ENCODE results near the gene ARMC5.

DNA sequence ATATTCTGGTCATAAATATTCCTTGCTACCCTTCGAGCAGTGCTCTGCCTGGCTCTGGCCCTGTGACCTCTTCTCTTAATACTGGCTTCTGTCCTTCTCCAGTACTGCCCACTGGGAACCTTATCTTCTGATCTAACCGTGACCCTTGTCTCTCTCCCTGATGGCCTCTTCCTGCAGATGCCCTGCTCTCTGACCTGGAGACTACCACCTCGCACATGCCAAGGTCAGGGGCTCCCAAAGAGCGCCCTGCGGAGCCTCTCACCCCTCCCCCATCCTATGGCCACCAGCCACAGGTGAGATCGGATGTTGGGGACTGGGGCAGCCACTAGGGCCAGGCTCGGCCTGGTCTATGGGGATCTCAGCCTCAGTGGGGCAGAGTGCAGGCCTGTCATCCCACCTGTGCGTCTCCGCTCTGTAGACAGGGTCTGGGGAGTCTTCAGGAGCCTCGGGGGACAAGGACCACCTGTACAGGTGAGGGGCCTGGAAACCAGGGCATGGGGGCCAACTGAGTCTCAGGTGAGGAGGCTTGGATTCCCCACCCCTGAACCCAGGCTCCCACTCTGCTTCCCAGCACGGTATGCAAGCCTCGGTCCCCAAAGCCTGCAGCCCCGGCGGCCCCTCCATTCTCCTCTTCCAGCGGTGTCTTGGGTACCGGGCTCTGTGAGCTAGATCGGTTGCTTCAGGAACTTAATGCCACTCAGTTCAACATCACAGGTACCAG, 14.1 kb downstream of the ARMC5 start:
- TF ChIP-seq CTCF (IDR thresholded peaks at IDR 0.05; ENCODE audit: low read length) = no peak
- TF ChIP-seq EZH2 (optimal IDR thresholded peaks at IDR 0.05; ENCODE audit: low read depth, low read length) = no peak
